Endometrium (tissue), 2 donors: ENCODE data around the gene LGR6.
"Not testable (repeated sequence)": the region's sequence is repeated elsewhere in the genome, so short reads cannot be mapped to it uniquely, and the experiment has no call there.

Experiments used
- FAIRE-seq: peaks from 2 replicates; lab custom pipeline; 2012; peaks lifted over from hg19 to GRCh38; lab: Jason Lieb, UNC
- donor health status: control.
- donor health status: control.

LGR6 gene

GRCh38 chr1:202348005-202348508 is 154.5 kb downstream of the LGR6 start:
- no peak for FAIRE-seq

- peak; percentile 96 for FAIRE-seq
These were observed 155.1 kb downstream of the LGR6 start, which contains the start of gene PPP1R12B for GRCh38 chr1:202348509-202349205. PPP1R12B (plus strand) TSS chr1:202348699; CDS start chr1:202348852, 153 bp downstream.

GRCh38 chr1:202349206-202349928 is 155.8 kb downstream of the LGR6 start:
- no peak for FAIRE-seq

GRCh38 chr1:202351725-202352124 is 158.1 kb downstream of the LGR6 start:
- FAIRE-seq = no peak

GRCh38 chr1:202352583-202353197 is 159.1 kb downstream of the LGR6 start:
- FAIRE-seq = not testable (repeated sequence)

GRCh38 chr1:202355944-202356553 is 162.4 kb downstream of the LGR6 start:
- no peak for FAIRE-seq

GRCh38 chr1:202357506-202357905 is 163.9 kb downstream of the LGR6 start:
- no peak for FAIRE-seq

- FAIRE-seq = no peak
These were observed 167.6 kb downstream of the LGR6 start for GRCh38 chr1:202361224-202361623.

GRCh38 chr1:202361701-202362100 is 168.1 kb downstream of the LGR6 start:
- no peak for FAIRE-seq

- FAIRE-seq = no peak
These were observed 168.6 kb downstream of the LGR6 start for GRCh38 chr1:202362212-202362611.

GRCh38 chr1:202365092-202365815 is 171.7 kb downstream of the LGR6 start:
- no peak for FAIRE-seq

- no peak for FAIRE-seq
These were observed 173.7 kb downstream of the LGR6 start for GRCh38 chr1:202367271-202367670.
